ENCODE measurements around the gene PTPN7.
"Not testable (repeated sequence)": the region's sequence is repeated elsewhere in the genome, so short reads cannot be mapped to it uniquely, and the experiment has no call there.

PTPN7 gene

DNA sequence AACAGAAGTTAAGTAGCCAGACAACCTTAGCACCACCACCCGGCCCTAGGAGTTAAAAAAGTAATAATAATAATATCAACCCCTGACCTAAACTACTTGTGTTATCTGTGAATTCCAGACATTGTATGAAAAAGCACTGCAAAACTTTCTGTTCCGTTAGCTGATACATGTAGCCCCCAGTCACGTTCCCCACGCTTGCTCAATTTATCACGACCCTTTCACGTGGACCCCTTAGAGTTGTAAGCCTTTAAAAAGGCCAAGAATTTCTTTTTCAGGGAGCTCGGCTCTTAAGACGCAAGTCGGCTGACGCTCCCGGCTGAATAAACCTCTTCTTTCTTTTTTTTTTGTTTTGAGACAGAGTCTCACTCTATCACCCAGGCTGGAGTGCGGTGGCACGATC, 6.7 kb upstream of the PTPN7 start:
- DNase-seq (ENCODE audit: low read depth in 2 of 2), result not testable (repeated sequence)

DNA sequence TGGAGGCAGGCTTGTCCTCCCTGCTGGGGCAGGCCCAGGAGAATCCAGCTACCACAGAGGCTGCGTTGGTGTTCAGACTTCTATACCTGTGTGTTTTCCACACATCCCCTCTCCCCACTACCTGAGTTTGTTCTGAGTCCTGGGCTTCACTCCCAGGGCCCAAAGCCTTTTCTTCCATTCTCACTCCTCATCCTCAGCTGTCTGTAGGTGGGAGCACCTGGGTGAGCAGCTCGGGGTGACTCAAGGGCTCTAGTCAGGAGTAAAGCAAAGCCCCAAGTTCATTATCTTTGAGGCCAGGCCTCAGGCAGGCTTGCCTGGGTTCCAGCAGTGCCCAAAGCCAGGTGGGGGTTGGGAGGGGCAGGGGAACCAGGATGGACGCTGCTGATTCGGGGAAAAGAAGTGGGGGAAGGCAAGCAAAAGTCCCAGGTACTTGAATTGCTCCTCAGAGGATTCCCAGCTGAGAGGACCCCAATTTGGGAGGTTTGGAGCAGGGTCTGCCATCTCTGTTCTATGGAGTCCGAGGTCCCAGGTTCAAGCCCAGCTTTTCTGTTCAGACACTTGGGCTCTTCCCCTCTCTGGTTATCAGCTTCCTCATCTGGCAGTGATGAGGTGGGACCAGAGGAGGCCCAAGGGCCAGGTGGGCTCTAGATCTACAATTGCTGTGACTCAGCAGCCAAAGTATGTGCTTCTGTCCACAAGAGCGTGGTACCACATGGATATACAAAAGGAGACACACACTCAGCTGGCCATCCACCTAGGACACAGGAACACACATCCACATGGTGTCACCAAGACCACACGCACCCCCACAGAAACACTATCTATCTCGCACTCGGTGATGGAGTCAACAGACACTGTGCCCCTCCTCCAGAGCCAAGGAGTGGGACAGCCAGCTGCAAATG, 5.8 kb upstream of the PTPN7 start:
- DNase-seq (ENCODE audit: low read depth in 2 of 2), result no peak

DNA sequence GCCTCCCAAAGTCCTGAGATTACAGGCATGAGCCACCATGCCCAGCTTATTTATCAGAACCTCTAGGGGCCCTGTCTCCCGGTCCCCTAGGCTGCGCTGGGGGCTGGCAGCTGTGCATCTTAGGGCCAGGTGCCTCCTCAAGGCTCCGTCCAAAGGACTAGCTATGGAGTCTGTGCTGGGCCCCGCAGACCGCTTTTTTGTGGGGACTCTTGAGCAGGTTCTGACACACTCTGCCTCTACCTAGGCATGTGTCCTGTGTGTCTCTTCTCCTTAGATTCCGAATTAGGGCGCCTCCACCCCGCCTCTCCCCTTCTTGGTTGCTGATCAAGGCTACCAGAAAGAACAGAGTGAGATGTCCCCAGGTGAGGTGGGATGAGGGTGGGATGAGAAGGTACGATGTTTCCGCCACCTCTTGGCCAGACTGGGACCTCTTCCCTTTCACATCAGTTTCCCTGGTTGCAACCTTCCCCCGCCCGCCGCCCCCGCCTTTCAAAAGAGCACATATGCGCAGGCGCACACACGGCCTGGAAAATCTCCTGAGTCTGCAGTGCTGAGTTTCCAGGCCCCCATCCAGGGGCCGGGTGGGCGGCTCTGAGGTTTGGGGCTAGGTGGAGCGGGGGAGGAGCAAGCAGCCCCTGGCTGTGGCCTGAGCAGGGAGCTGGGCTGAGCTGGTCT, 5.0 kb upstream of the PTPN7 start:
- peak in 1 of 2 donors; percentile 32 for DNase-seq (ENCODE audit: low read depth in 2 of 2)

DNA sequence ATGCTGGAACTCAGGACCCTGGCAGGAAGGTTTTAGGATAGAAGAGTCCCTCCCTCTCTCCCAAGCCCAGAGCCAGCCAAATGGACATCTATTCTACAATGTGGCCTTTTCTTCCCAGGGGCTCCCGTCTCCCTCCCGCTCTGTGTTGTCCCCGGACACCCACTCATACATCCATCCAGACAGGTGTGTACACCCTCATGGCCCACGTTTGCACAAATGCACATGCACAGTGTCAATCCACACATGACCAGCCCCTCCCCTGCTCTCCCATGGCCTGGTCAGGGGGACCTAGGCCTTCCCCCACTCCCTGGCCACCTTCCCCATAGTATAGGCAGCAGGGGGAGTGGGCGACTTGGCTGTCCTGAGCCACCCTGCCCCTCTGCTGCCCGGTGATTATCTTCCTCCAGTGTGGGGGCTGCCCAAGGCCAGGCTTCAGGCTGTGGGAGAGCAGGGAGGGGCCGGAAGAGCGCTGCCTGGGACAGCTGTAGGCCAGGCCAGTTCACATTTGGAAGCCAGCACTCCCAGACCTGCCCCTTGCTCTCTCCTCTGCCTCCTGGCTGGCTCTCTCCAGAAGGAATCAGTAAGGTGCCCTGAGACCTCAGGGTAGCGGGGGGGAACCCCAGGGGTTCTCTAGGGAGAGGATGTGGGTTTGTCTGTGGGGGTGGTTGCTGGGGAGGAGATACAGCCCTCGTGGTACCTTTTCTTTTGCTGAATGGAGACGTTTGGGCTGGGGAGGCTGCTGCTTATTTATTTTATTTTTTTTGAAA, 4.1 kb upstream of the PTPN7 start:
- DNase-seq (ENCODE audit: low read depth in 2 of 2), result peak; percentile 55 to 56

DNA sequence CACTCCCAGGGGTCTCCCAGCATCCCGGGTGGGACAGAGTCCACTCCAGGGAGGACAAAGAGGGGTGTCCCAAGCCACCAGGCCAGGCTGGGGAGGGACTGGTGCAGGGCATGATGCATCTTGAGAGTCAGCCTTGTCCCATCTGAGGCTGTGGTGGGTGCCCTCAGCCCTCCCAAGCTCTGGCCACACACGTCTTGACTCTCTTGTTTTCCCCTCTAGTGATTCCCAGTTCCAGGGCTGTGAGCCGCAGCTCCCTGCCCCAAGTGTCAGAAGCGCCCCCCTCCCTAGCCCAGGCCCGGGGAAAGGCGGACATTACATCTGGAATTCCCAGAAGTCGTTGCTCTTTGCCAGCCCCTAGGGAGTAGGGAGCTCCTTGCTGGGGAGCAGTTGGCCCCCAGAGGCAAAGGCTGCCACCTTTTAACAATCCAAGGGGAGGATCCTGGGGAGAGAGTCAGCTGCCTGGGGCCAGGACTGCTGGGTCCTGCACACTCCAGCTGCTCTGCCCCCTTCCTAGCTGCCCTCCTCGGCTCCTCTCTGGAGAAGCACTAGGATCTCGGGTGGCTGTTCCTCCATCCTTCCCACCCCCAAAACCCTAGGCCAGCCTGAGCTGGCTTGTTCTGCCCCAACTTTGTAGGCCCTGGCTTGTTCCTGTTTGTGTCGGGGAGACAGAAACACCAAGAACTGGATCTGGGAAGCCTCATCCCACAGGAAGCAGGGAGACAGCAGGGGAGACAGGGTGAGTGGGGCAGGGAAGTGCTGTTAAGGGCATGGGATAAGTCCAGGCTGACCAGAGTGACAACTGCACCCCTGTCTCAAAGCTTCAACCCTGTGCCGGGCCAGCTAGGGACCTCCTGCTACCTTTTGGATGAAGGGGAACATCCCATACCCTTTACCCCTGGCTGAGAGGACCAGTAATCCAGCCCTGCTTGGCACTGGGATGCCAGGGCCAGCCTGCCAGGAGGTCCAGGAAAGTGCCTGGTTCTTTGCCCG, 3.2 kb upstream of the PTPN7 start:
- no peak for DNase-seq (ENCODE audit: low read depth in 2 of 2)

DNA sequence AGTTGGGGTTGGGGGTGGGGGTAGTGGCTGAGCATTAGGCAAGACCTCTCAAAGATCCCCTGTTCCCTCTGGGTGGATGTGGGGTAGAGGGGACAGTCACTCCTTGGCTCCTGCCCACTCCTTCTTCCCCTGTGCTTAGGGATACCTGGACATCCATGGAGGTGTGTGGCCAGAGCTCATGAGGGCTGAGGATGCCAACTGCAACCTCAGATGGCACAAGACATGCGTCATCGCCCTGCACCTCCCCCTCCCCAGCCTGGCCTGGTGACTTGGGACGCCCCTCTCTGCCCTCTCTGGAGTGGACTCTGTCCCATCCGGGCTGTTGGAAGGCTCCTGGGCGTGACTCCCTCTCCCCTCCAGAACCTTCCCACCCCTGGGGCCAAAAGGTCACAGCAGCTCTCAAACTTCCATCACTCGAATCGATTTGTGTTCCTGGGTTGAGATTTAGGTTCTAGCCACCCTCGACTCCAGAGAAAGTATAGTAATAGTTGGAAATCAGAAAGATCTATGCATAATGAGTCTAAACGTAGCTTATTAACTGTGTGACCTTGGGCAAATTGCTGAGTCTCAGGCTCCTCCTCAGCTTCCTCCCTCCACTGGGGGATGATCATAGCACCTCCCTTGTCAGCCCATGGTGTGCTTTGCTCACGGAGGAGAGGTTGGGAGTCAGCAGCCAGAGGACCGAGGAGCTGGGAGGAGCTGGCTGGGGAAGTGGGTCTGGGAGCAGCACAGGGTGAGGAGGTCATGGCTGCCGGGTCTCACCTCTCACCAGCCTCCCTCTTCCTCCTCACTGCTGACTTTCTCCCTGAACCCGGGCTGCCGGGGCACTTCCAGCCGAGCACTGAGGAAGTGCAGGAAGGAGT, 2.2 kb upstream of the PTPN7 start:
- no peak for DNase-seq (ENCODE audit: low read depth in 2 of 2)

DNA sequence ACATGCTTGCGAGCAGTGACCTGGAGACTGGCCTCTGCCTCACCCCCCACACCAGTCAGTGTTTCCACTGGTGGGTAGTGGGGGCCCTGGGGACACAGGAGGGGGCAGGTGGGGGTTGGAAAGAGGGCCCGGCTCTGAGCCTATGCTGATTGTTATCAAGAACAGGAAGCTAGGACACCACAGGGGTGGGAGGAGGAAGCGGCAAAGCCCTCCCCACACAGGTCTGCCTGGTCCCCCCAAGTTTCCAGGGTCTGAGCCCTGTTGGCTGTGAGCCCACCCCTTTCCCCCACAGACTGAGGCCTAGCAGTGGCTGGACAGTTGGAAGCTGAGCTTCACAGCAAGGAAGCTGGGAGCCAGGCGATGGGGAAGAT, 1.6 kb upstream of the PTPN7 start:
- peak in 1 of 2 donors; percentile 45 for DNase-seq (ENCODE audit: low read depth in 2 of 2)

DNA sequence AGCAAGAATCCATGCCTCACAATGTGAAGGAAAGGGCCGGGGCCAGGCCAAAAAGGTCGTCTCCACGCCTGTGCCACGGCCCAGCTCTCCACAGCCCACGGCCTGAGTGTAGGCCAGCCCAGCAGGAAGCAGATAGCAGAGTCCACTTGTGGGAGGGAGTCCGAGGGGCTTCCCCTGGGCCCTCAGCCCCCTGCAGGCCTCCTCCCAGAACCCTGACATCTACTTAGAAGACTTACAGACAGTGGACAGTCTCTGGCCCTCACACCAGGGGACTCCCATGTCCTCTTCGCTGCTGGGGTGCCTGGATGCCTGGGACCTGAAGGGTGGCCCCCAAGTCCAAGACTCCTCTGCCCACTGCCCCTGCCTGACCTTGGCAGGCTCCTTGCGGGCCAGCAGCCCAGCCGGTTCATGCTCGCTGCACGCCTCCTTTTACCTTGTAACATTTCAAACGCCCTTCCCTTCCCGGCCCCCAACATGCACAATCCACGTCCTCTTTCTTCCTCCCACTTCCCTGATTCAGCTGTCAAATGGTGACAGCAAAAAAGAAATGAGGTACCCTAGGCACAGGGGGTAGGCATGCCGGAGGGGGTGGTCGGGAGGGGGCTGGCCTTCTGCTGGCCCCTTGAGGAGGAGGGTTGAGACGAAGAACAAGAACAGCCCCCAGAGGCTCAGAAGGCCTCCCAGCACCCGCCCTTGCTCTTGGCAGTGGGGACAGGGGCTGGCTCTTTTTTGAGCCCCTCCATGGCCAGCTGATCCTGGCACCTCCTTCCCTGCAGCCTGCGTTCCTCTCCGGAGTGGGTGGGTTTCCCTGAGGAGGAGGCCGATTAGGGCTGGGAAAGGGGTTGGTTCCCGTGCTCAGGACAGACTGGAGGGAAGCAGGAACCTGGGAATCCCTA, 997 bp upstream of the PTPN7 start:
- no peak for DNase-seq (ENCODE audit: low read depth in 2 of 2)

DNA sequence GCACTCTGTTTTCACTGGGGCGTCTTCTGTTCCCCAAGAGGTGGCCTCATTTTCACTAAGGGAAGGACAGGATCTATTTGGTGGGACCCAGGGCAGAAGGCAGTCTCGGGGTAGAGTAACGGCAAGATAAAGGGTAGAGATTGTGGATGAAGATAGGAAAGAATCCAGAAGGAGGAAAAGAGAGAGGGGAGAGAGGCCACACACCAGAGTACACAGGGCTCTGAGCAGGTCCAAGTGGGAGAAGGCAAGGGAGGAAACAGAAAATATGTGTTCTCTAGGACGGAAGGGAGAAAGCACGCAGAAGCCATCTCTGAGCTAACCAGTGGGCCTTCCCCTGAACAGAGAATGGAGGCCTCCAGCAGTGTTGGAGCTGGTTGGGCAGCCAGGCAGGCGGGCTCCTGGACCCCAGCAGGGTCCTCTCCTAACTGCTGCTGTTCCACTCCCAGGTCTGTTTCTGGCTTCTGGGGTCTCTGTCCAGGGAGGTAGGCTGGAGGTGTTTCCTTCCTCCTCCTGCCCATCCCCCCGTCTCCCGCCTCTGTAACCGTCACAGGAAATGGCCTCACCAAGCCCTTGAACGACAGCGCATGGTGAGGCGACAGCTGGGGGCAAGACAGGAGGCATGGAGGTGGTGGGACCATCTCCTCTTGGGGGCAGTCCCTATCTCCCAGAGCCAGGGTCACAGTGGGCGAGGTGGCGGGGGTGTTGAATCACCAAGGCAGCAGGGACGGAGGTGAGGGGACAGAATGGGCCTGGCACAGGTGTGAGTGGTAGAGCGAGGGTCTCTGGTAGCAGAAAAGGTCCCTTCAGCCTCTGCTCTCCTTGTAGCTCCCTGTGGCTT, 649 bp downstream of the PTPN7 start:
- DNase-seq (ENCODE audit: low read depth in 2 of 2), result peak; percentile 36 to 38

DNA sequence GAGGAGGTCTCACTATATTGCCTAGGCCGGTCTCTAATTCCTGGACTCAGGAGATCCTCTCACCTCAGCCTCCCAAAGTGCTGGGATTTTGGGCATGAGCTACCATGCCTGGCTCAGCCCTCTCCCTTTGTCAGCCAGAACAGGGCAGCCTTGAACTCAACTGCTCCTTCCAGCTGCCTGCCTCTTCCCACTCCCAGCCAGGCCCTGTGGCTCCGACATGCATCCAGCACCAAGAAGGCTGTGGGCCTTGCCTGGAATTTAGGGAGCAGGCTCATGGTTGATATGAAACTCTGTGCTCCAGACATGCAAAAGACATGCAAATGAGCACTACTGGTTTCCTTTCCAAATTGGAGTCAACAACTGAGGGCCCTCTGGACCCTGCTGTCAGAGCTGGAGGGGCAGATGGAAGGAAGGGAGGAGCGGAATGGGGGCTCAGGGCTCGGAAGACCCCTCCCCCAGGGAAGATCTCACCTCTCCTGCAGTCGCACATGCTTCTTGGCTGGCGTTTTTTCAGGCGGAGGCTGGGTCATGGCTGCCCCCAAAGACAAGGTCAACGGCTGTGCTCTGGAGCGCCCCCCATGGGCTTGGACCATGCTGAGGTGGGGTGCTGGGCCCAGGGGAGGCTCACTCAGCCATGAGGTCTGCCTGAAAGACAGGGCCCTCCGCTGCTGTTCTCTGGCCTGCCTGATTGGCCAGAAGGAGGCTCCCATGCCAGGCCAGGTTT, 1.4 kb downstream of the PTPN7 start:
- DNase-seq (ENCODE audit: low read depth in 2 of 2), result no peak

DNA sequence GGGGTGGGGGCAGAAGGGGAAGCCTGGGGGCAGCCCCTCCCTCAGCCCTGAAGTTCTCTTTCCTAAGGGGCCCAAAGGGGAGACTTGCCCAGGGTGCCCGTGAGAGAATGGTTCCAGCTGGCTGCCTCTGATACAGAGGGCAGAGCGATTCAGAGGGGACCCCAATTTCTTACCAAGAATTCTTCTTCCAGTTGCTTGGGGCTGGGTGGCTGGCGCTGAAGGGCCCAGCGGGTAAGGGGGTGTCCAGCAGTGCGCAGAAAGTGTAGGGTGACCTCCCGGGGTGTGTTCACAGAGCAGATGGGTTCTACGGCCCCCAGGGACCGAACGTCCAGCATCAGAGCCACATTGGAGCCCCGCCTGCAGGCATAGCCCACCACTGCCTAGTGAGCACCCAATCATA, 2.5 kb downstream of the PTPN7 start:
- DNase-seq (ENCODE audit: low read depth in 2 of 2), result no peak

DNA sequence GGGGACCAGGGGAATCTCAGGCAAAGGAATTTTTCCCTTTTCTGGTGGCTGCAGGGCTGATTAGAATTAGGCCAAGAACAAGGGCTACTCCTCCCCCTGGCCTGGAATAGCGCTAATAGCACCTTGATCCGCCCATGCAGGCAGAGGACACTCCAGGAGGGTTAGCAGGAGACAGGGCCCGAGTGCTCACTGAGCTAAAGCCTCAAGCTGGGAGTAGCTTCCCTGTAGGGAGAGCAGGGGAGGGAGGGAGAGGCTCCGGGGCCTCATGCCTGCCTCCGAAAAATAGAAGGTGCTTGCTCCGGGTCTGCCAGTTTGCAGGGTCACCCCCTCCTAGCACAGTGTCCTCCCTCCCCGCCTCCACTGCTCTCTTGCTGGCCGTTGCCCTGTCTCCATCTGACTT, 3.8 kb downstream of the PTPN7 start:
- no peak for DNase-seq (ENCODE audit: low read depth in 2 of 2)

DNA sequence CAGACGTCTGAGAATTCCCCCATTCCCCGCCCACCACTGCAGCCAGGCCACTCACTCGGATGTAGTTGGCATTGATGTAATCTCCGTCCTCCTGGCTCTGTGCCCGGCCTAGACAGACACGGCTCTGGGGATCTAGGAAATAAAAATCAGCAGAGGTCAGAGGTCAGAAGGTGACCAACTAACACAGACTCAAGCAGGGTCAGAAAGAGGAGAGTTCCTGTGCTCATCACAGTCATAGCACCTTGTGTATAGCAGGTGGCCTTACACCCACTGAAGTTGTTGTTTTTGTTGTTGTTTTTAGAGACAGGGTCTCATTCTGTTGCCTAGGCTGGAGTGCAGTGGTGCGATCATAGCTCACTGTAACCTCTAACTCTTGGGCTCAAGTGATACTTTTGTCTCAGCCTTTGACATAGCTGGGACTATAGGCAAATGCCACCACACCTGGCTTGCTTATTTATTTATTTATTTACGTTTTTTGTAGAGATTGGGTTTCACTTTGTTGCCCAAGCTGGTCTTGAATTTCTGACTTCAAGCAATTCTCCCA, 4.9 kb downstream of the PTPN7 start:
- no peak for DNase-seq (ENCODE audit: low read depth in 2 of 2)

DNA sequence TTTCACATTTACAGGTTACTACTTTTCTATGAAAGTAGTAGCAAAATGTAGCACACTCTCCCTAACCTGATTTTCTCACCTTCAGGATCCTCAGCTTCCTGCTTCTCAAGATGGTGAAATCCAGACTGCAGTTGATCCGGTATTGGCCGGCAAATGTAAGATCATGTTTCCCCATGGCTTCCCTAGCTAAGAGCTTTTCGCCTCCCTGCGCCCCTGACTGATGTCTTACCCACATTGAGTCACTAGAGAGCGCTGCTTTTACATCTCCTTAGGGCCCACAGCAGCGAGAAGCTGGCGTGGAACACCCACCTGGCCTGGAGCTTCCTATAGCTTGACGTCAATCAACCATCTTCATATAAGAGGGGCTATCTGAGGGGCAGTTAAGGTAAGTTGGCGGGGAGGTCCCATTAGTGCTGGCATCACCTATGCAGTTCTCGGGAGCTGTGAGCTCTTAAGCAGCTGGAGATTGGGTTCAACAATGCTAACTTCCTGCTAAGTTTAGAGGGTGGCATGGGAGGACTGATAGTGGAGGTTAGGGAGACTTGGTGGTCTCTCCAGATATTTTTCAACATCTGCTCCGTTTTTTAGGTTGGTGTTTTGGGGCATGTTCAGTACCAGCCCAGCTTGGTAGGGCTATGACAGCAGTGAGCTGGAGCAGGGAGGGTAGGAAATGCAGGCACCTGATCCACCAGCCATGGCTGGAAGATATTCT, 5.5 kb downstream of the PTPN7 start:
- no peak for DNase-seq (ENCODE audit: low read depth in 2 of 2)

DNA sequence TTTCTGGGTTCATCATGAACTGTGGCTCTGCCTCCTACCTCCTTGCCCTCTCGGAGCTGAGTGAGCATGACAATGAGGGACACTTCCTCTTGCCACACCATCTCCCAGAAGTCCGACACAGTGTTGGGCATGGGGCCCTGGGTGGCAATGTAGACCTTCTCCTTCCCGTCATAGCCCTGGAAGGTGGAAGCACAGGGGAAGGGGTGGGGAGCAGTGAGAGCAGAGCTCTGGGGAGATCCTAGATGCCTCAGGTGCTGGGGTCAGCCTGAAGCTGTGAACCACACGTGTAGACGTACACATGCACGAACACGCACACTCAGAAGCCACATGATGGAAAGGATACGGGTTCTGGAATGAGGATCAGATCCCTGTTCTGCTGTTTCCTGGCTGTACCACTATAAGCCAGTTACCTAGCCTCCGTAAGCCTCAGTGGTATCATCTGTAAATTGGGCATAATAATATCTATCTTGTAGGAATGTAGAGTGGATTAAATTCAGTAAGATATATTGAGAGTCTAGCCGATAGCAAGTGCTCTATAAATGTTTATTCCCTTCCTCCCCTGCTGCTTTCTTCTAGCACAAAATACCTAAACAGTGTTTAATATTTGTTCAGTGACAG, 6.1 kb downstream of the PTPN7 start:
- DNase-seq (ENCODE audit: low read depth in 2 of 2), result no peak

DNA sequence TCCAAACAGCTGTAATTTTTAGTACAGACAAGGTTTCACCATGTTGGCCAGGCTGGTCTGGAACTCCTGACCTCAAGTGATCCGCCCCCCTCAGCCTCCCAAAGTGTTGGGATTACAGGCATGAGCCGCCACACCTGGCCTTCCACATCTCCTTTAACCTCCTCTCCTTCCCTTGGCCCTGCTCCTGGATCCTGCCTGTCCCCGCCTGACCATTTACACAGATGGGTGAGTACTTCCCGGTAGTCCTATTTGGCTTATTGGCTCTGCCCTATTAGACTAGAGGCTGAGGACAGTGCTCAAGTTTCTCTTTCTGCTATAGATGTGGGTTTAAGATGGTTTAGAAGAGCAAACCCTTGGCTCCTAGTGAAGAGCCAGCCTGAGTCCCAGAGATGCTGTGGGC, 7.1 kb downstream of the PTPN7 start:
- no peak for DNase-seq (ENCODE audit: low read depth in 2 of 2)
